ENCODE measurements around the gene RUNX2. TPM values are rescaled to one million over a fixed set of nuclear protein-coding genes. Genes with fewer than 3 reads are reported as not detected.

The RUNX2 gene
- total and polyA plus RNA-seq, 2 donors (not counting 1 experiment from before 2014, with no cell fraction given), result 1.3 to 2.4 TPM

- H3K4me1 ChIP-seq (ENCODE audit: control insufficient read depth in 2 of 2, insufficient read depth in 2 of 2, low read length in 2 of 2), result peaks cover 15 to 19% of the 10 kb centered on the region in 2 donors
- H3K27me3 ChIP-seq (replicated peaks in 1 of 4; ENCODE audit: control extremely low read depth in 1 of 4, control insufficient read depth in 3 of 4, insufficient read depth in 4 of 4, low read length in 3 of 4), result peaks cover 0 to 16% (median 9%) of the 10 kb centered on the region in 4 experiments
- H3K27ac ChIP-seq (ENCODE audit: low read length in 2 of 2), result no peak overlapping the region
- peak overlapping the region; percentile 27 for H3K4me2 ChIP-seq (replicated peaks; ENCODE audit: low read depth, low read length, poor library complexity, severe bottlenecking)
- H3K4me3 ChIP-seq (ENCODE audit: control extremely low read depth in 1 of 5, extremely low read depth in 1 of 5, insufficient read depth in 1 of 5, low read depth in 2 of 5, low read length in 4 of 5), result no peak overlapping the region
- intact Hi-C loops (cut with micrococcal nuclease), result no loop called here
- H3K79me2 ChIP-seq (ENCODE audit: control insufficient read depth, insufficient read depth, low read length), result no peaks in the 10 kb centered on the region
- CTCF ChIA-PET, result interaction anchor here (0.7 kb wide), 1 partner anchor 56 kb away, joined by 3 read pairs; no protein-coding TSS in a partner anchor
- ATAC-seq (ENCODE audit: low read depth) (no peak), DNase-seq (no peak)
- H3K9me3 ChIP-seq (ENCODE audit: control extremely low read depth in 1 of 3, control insufficient read depth in 2 of 3, insufficient read depth in 1 of 3, low read length in 2 of 3), result peaks cover 0 to 7% (median 3%) of the 10 kb centered on the region in 3 donors
- WGBS (ENCODE audit: insufficient coverage), result 51% methylated on average over 4 of the region's 5 CpGs
- H2AFZ ChIP-seq (ENCODE audit: insufficient read depth, low read depth, low read length, poor library complexity, severe bottlenecking), result peak overlapping the region; percentile 5
- Mint-ChIP-seq H3K4me1 (peaks cover 39% of the 10 kb centered on the region), H3K9me3 (ENCODE audit: insufficient read depth) (no peaks in the 10 kb centered on the region), H3K27me3 (peaks cover 20% of the 10 kb centered on the region), H3K4me3 (peak overlapping the region; percentile 9), H3K27ac (no peak overlapping the region)
- H3K36me3 ChIP-seq (replicated peaks in 1 of 2; ENCODE audit: control extremely low read depth in 1 of 2, control insufficient read depth in 1 of 2, extremely low read depth in 1 of 2, insufficient read depth in 2 of 2, low read length in 1 of 2), result no peaks in the 10 kb centered on the region
- no peak for TF ChIP-seq CTCF (IDR thresholded peaks at IDR 0.05)
- no peak for TF ChIP-seq EZH2 (IDR thresholded peaks at IDR 0.05; ENCODE audit: borderline replicate concordance, insufficient read depth, low read depth, low read length, poor library complexity, severe bottlenecking)
- POLR2A ChIA-PET, result no interaction called here
- H4K20me1 ChIP-seq (ENCODE audit: control insufficient read depth, insufficient read depth, low read length, poor library complexity, severe bottlenecking), result no peaks in the 10 kb centered on the region
- no peak overlapping the region for H3K9ac ChIP-seq (ENCODE audit: low read length)
Measured at GRCh38 chr6:45658958-45659357, 330.8 kb downstream of the RUNX2 start.

GRCh38 chr6:45661661-45662060 is 333.5 kb downstream of the RUNX2 start:
- POLR2A ChIA-PET, result no interaction called here
- DNase-seq (no peak), ATAC-seq (ENCODE audit: low read depth) (no peak)
- H3K4me1 ChIP-seq (ENCODE audit: control insufficient read depth in 2 of 2, insufficient read depth in 2 of 2, low read length in 2 of 2), result peaks cover 24% of the 10 kb centered on the region in 2 donors
- H3K27me3 ChIP-seq (replicated peaks in 1 of 4; ENCODE audit: control extremely low read depth in 1 of 4, control insufficient read depth in 3 of 4, insufficient read depth in 4 of 4, low read length in 3 of 4), result peaks cover 0 to 20% (median 10%) of the 10 kb centered on the region in 4 experiments
- peaks cover 51% of the 10 kb centered on the region for H3K4me1 Mint-ChIP-seq
- H3K27ac Mint-ChIP-seq, result peak overlapping the region; percentile 48
- CTCF ChIA-PET, result interaction anchor here (1.9 kb wide), 1 partner anchor 261 kb away, joined by 4 read pairs; no protein-coding TSS in a partner anchor
- TF ChIP-seq EZH2 (IDR thresholded peaks at IDR 0.05; ENCODE audit: borderline replicate concordance, insufficient read depth, low read depth, low read length, poor library complexity, severe bottlenecking), result no peak
- no peak for TF ChIP-seq CTCF (IDR thresholded peaks at IDR 0.05)
- H2AFZ ChIP-seq (ENCODE audit: insufficient read depth, low read depth, low read length, poor library complexity, severe bottlenecking), result no peak overlapping the region
- H3K9me3 Mint-ChIP-seq (ENCODE audit: insufficient read depth), result no peaks in the 10 kb centered on the region
- H3K9me3 ChIP-seq (ENCODE audit: control extremely low read depth in 1 of 3, control insufficient read depth in 2 of 3, insufficient read depth in 1 of 3, low read length in 2 of 3), result peaks cover 0 to 5% (median 0%) of the 10 kb centered on the region in 3 donors
- no peak overlapping the region for H3K27ac ChIP-seq (ENCODE audit: low read length in 2 of 2)
- no peak overlapping the region for H3K4me2 ChIP-seq (replicated peaks; ENCODE audit: low read depth, low read length, poor library complexity, severe bottlenecking)
- intact Hi-C loops (cut with micrococcal nuclease), result no loop called here
- H3K27me3 Mint-ChIP-seq, result peaks cover 36% of the 10 kb centered on the region
- peak overlapping the region; percentile 5 for H3K4me3 Mint-ChIP-seq
- no peak overlapping the region for H3K9ac ChIP-seq (ENCODE audit: low read length)
- whole genome bisulfite sequencing (ENCODE audit: insufficient coverage), result 56% methylated on average over 3 of the region's 5 CpGs
- H3K79me2 ChIP-seq (ENCODE audit: control insufficient read depth, insufficient read depth, low read length), result no peaks in the 10 kb centered on the region
- H4K20me1 ChIP-seq (ENCODE audit: control insufficient read depth, insufficient read depth, low read length, poor library complexity, severe bottlenecking), result no peaks in the 10 kb centered on the region
- no peaks in the 10 kb centered on the region for H3K36me3 ChIP-seq (replicated peaks in 1 of 2; ENCODE audit: control extremely low read depth in 1 of 2, control insufficient read depth in 1 of 2, extremely low read depth in 1 of 2, insufficient read depth in 2 of 2, low read length in 1 of 2)
- H3K4me3 ChIP-seq (ENCODE audit: control extremely low read depth in 1 of 5, extremely low read depth in 1 of 5, insufficient read depth in 1 of 5, low read depth in 2 of 5, low read length in 4 of 5), result no peak overlapping the region
